ENCODE results near the gene CCL13.

DNA sequence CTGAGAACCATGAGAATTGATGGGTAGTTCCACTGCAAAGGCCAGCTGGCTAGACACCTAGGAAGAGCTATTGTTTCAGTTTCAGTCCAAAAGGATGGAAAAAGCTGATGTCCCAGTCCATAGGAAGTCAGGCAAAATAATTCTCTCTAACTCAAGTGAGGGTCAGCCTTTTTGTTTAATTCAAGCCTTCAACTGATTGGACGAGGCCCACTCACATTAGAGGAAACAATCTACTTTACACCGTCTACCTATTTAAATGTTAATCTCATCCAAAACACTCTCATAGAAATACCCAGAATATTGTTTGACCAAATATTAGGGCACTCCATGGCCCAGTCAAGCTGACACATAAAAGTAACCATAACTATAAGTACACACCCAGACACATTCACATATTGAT lies 14.4 kb upstream of the CCL13 start:
- no peak for TF ChIP-seq POLR2AphosphoS5 (IDR thresholded peaks at IDR 0.05)
- TF ChIP-seq, protein P1, sequence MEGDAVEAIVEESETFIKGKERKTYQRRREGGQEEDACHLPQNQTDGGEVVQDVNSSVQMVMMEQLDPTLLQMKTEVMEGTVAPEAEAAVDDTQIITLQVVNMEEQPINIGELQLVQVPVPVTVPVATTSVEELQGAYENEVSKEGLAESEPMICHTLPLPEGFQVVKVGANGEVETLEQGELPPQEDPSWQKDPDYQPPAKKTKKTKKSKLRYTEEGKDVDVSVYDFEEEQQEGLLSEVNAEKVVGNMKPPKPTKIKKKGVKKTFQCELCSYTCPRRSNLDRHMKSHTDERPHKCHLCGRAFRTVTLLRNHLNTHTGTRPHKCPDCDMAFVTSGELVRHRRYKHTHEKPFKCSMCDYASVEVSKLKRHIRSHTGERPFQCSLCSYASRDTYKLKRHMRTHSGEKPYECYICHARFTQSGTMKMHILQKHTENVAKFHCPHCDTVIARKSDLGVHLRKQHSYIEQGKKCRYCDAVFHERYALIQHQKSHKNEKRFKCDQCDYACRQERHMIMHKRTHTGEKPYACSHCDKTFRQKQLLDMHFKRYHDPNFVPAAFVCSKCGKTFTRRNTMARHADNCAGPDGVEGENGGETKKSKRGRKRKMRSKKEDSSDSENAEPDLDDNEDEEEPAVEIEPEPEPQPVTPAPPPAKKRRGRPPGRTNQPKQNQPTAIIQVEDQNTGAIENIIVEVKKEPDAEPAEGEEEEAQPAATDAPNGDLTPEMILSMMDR (IDR thresholded peaks at IDR 0.05 in 8 of 11, conservative IDR thresholded peaks at IDR 0.05 in 3 of 11), result no peak
- no peak for TF ChIP-seq POLR2A (IDR thresholded peaks at IDR 0.05)
